Keratinocyte (primary cell): ENCODE measurements around the gene SIGLEC7.

ENCODE experiments used
- CTCF ChIP-seq, 3 experiments: IDR thresholded peaks in 1 of 3; conservative IDR thresholded peaks in 1 of 3; optimal IDR thresholded peaks in 1 of 3; 2 replicates in 2 of 3; 3 replicates in 1 of 3; pipeline versions ENCODE3 to v1.5.1; 2011; ENCODE audit warnings: low read length in 3 of 3, mild to moderate bottlenecking in 3 of 3, moderate library complexity in 2 of 3, control low read depth in 1 of 3, inconsistent platforms in 1 of 3; ENCODE audit not compliant: insufficient read depth in 2 of 3; ENCODE audit errors: extremely low read depth in 1 of 3
- EZH2 ChIP-seq: IDR thresholded peaks from one replicate; pipeline ENCODE4 v1.6.1; 2012; ENCODE audit warnings: inconsistent platforms, mild to moderate bottlenecking, low read length, moderate library complexity

GRCh38 chr19:51119101-51119500 lies 23.0 kb upstream of the SIGLEC7 start:
- no peak for TF ChIP-seq CTCF (optimal IDR thresholded peaks at IDR 0.05 in 1 of 3, IDR thresholded peaks at IDR 0.05 in 1 of 3, conservative IDR thresholded peaks at IDR 0.05 in 1 of 3; ENCODE audit: extremely low read depth in 1 of 3, insufficient read depth in 2 of 3, low read length in 3 of 3)
- TF ChIP-seq EZH2, result no peak
